Measurements from ENCODE around the gene BRI3.

DNA sequence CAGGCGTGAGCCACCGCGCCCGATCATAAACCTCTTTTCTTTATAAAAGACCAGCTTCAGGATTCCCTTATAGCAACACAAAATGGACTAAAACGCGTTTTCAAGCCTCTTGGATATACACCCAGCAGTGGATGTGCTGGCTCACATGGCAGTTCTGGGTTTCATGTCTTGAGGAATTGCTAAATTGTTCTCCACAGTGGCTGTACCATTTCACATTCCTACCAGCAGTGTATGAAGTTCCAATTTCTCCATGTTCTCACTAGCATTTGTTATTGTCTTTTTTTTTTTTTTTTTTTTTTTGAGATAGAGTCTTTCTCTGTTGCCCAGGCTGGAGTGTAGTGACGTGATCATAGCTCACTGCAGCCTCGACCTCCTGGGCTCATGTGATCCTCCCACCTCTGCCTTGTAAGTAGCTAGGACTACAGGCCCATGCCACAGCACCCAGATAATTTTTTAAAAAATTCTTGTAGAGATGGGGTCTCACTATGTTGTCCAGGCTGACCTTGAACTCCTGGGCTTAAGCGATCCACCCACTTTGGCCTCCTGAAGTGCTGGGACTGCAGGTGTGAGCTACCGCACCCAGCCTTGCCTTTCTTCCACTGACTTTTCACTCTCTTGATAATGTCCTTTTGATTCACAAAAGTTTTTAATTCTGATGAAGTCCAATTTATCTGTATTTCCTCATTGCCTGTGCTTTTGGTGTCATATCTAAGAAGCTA, 46.9 kb upstream of the BRI3 start:
- TF ChIP-seq, protein P1, sequence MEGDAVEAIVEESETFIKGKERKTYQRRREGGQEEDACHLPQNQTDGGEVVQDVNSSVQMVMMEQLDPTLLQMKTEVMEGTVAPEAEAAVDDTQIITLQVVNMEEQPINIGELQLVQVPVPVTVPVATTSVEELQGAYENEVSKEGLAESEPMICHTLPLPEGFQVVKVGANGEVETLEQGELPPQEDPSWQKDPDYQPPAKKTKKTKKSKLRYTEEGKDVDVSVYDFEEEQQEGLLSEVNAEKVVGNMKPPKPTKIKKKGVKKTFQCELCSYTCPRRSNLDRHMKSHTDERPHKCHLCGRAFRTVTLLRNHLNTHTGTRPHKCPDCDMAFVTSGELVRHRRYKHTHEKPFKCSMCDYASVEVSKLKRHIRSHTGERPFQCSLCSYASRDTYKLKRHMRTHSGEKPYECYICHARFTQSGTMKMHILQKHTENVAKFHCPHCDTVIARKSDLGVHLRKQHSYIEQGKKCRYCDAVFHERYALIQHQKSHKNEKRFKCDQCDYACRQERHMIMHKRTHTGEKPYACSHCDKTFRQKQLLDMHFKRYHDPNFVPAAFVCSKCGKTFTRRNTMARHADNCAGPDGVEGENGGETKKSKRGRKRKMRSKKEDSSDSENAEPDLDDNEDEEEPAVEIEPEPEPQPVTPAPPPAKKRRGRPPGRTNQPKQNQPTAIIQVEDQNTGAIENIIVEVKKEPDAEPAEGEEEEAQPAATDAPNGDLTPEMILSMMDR (IDR thresholded peaks at IDR 0.05), result no peak
- no peak for TF ChIP-seq POLR2A (IDR thresholded peaks at IDR 0.05)
